Effector CD4-positive, alpha-beta T cell (primary cell): Measurements from ENCODE around the gene RASAL2.
"Not testable (repeated sequence)": the region's sequence is repeated elsewhere in the genome, so short reads cannot be mapped to it uniquely, and the experiment has no call there.

Experiments
- DNase-seq: peaks from one replicate; pipeline ENCODE4 v3.0.0-alpha.2; 2020

RASAL2 gene

GRCh38 chr1:178241837-178242236, 147.9 kb downstream of the RASAL2 start:
- DNase-seq, result no peak

GRCh38 chr1:178243119-178243518, 149.2 kb downstream of the RASAL2 start:
- DNase-seq, result no peak

GRCh38 chr1:178243890-178244289, 150.0 kb downstream of the RASAL2 start:
- no peak for DNase-seq

GRCh38 chr1:178248284-178248683, 154.4 kb downstream of the RASAL2 start:
- not testable (repeated sequence) for DNase-seq

- DNase-seq, result not testable (repeated sequence)
Measured at GRCh38 chr1:178253581-178253980, 159.7 kb downstream of the RASAL2 start.

GRCh38 chr1:178254433-178254832, 160.5 kb downstream of the RASAL2 start:
- DNase-seq, result no peak

- DNase-seq, result no peak
Measured at GRCh38 chr1:178258536-178258935, 164.6 kb downstream of the RASAL2 start.

- DNase-seq, result no peak
Measured at GRCh38 chr1:178262120-178262500, 168.2 kb downstream of the RASAL2 start.

- no peak for DNase-seq
Measured at GRCh38 chr1:178263341-178263740, 169.4 kb downstream of the RASAL2 start.

- DNase-seq, result no peak
Measured at GRCh38 chr1:178266113-178266512, 172.2 kb downstream of the RASAL2 start.

GRCh38 chr1:178266619-178267066, 172.7 kb downstream of the RASAL2 start:
- no peak for DNase-seq

GRCh38 chr1:178267646-178268094, 173.8 kb downstream of the RASAL2 start:
- DNase-seq, result no peak

GRCh38 chr1:178271471-178271870, 177.6 kb downstream of the RASAL2 start:
- no peak for DNase-seq

GRCh38 chr1:178273707-178274410, 180.0 kb downstream of the RASAL2 start:
- no peak for DNase-seq

- DNase-seq, result no peak
Measured at GRCh38 chr1:178275049-178275448, 181.1 kb downstream of the RASAL2 start.

GRCh38 chr1:178275553-178275952, 181.6 kb downstream of the RASAL2 start:
- no peak for DNase-seq

- no peak for DNase-seq
Measured at GRCh38 chr1:178277793-178278530, 184.1 kb downstream of the RASAL2 start.

GRCh38 chr1:178278916-178279686, 185.2 kb downstream of the RASAL2 start:
- no peak for DNase-seq

GRCh38 chr1:178282949-178283367, 189.1 kb downstream of the RASAL2 start:
- DNase-seq, result no peak

GRCh38 chr1:178283409-178283808, 189.5 kb downstream of the RASAL2 start:
- no peak for DNase-seq

GRCh38 chr1:178284058-178284457, 190.2 kb downstream of the RASAL2 start:
- DNase-seq, result no peak

- DNase-seq, result no peak
Measured at GRCh38 chr1:178291166-178291565, 197.3 kb downstream of the RASAL2 start.

GRCh38 chr1:178294654-178295053, 200.8 kb downstream of the RASAL2 start:
- no peak for DNase-seq

GRCh38 chr1:178300352-178300699, 206.4 kb downstream of the RASAL2 start:
- no peak for DNase-seq
